IPS-18c (cell line): ENCODE data around the gene SDCCAG8.

ENCODE experiments used
- H3K4me3 ChIP-seq: 2 replicates; pipeline ENCODE4 v1.7.0; 2013; ENCODE audit warnings: low read depth, mild to moderate bottlenecking, low read length, moderate library complexity; ENCODE audit not compliant: insufficient read depth
- H3K9me3 ChIP-seq: one replicate; pipeline ENCODE4 v1.6.1; 2013; ENCODE audit warnings: mild to moderate bottlenecking, low read length, moderate library complexity; ENCODE audit not compliant: control insufficient read depth, insufficient read depth

SDCCAG8 gene

GRCh38 chr1:243548516-243548915 is 292.7 kb downstream of the SDCCAG8 start:
- H3K4me3 ChIP-seq = no peak overlapping the region
- H3K9me3 ChIP-seq = no peaks in the 10 kb centered on the region

- H3K4me3 ChIP-seq = no peak overlapping the region
- no peaks in the 10 kb centered on the region for H3K9me3 ChIP-seq
Measured at GRCh38 chr1:243549108-243549507, 293.3 kb downstream of the SDCCAG8 start.
